Neural progenitor cell (in vitro differentiated cells): ENCODE data around the gene ARL16. TPM values are rescaled to one million over a fixed set of nuclear protein-coding genes. Genes with fewer than 3 reads are reported as not detected.

Source experiments
- DNase-seq: peaks from one replicate; pipeline ENCODE4 v3.0.0-alpha.2; 2016; ENCODE audit warnings: low spot score
- H2AFZ ChIP-seq: fragments of 200-600 bp; sonication (generic); replicated peaks from 2 replicates; pipeline ENCODE4 v1.6.1; 2016; ENCODE audit warnings: antibody characterized with exemption
- H3F3A ChIP-seq: fragments of 200-600 bp; sonication (generic); 2 replicates; pipeline ENCODE4 v1.6.1; 2016; ENCODE audit warnings: antibody characterized with exemption, low read depth
- H3K27ac ChIP-seq: fragments of 200-600 bp; sonication (generic); 2 replicates; pipeline ENCODE4 v1.5.1; 2016; ENCODE audit warnings: mild to moderate bottlenecking
- H3K27me3 ChIP-seq: fragments of 200-600 bp; sonication (generic); 2 replicates; pipeline ENCODE4 v1.6.1; 2016; ENCODE audit warnings: mild to moderate bottlenecking, moderate library complexity
- H3K36me3 ChIP-seq: fragments of 200-600 bp; sonication (generic); 2 replicates; pipeline ENCODE4 v1.5.1; 2016
- H3K4me1 ChIP-seq: fragments of 200-600 bp; sonication (generic); 2 replicates; pipeline ENCODE4 v1.6.1; 2016; ENCODE audit warnings: mixed run types
- H3K4me2 ChIP-seq: fragments of 200-600 bp; sonication (generic); 2 replicates; pipeline ENCODE4 v1.6.1; 2016
- H3K4me3 ChIP-seq: fragments of 200-600 bp; sonication (generic); 2 replicates; pipeline ENCODE4 v1.5.1; 2016
- H3K79me2 ChIP-seq: fragments of 200-600 bp; sonication (generic); 2 replicates; pipeline ENCODE4 v1.6.1; 2016; ENCODE audit warnings: low read depth
- H3K9ac ChIP-seq: fragments of 200-600 bp; sonication (generic); 2 replicates; pipeline ENCODE4 v1.6.1; 2016
- H3K9me3 ChIP-seq: fragments of 200-600 bp; sonication (generic); 2 replicates; pipeline ENCODE4 v1.5.1; 2016; ENCODE audit warnings: low read depth
- H4K20me1 ChIP-seq: fragments of 200-600 bp; sonication (generic); 2 replicates; pipeline ENCODE4 v1.6.1; 2016; ENCODE audit warnings: low read depth
- H3K27ac Mint-ChIP-seq: 3 replicates; pipeline ENCODE4 v1.8.0; 2021; ENCODE audit warnings: mixed read lengths
- H3K27me3 Mint-ChIP-seq: 2 replicates; pipeline ENCODE4 v1.8.0; 2022; ENCODE audit warnings: low read depth, mild to moderate bottlenecking, inconsistent platforms, moderate library complexity, mixed read lengths; ENCODE audit not compliant: insufficient read depth
- H3K36me3 Mint-ChIP-seq: 3 replicates; pipeline ENCODE4 v1.8.0; 2021; ENCODE audit warnings: mixed read lengths
- H3K4me1 Mint-ChIP-seq: 3 replicates; pipeline ENCODE4 v1.8.0; 2021; ENCODE audit warnings: mixed read lengths
- H3K4me3 Mint-ChIP-seq: 3 replicates; pipeline ENCODE4 v1.8.0; 2021; ENCODE audit warnings: mild to moderate bottlenecking, moderate library complexity, mixed read lengths
- H3K9me3 Mint-ChIP-seq: 3 replicates; pipeline ENCODE4 v1.8.0; 2020; ENCODE audit warnings: mixed read lengths
- CTCF ChIP-seq: fragments of 200-600 bp; sonication (generic); IDR thresholded peaks from 2 replicates; pipeline ENCODE4 v1.5.1; 2017; ENCODE audit warnings: antibody characterized with exemption, mild to moderate bottlenecking
- EZH2 ChIP-seq: fragments of 200-600 bp; sonication (generic); IDR thresholded peaks from 2 replicates; pipeline ENCODE4 v1.6.1; 2017; ENCODE audit warnings: antibody characterized with exemption, mild to moderate bottlenecking, moderate library complexity
- EZH2phosphoT487 ChIP-seq: fragments of 200-600 bp; sonication (generic); IDR thresholded peaks from 2 replicates; pipeline ENCODE4 v1.6.1; 2017; ENCODE audit warnings: antibody characterized with exemption
- total RNA-seq: library from RNA; depleted of rRNA; stranded (reverse); fragments of >200 nt; gene quantifications from 2 replicates; pipeline ENCODE4 v1.2.3, GENCODE V29; 2015; ENCODE audit warnings: low replicate concordance

The ARL16 gene
- total RNA-seq, 1 donor from 2014 or later = 31.2 TPM

DNA sequence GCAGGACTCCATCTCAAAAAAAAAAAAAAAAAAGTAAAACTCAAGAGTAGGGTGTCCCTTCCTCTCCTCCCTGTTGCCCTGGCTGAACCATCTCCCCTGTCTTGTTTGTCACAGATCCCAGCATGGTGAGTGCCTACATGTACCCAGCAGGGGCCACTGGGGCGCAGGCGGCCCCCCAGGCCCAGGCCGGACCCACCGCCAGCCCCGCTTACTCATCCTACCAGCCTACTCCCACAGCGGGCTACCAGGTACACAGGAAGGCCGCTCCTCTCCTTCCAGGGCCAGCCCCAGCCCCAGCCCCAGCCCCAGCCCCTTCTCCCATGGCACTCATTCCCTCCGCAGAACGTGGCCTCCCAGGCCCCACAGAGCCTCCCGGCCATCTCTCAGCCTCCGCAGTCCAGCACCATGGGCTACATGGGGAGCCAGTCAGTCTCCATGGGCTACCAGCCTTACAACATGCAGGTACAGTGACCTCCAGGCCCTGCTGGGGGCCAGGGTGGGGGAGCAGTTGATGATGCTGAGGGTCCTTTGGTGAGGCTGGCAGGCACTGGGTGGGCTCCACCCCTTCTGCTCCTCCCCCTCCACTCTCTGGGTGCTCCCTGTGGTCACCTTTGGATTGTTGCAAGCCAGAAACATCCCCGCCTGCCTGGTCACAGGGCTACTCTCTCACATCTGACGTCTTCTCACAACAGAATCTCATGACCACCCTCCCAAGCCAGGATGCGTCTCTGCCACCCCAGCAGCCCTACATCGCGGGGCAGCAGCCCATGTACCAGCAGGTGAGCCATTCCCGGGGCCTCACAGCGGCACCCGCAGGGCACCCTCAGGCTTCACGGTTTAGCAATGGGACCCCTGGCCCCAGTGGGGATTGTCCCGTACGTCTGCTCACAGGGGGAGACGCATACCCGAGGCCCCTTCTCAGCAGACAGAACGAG, 17.0 kb upstream of the ARL16 start:
- peaks cover 7% of the 10 kb centered on the region for H3K27me3 Mint-ChIP-seq
- Histone ChIP-seq H3K4me1 (peaks cover 14% of the 10 kb centered on the region), H3K27me3 (no peaks in the 10 kb centered on the region), H3K36me3 (no peaks in the 10 kb centered on the region), H3K9ac (no peak overlapping the region), H3F3A (peaks cover 16% of the 10 kb centered on the region), H3K4me2 (no peak overlapping the region), H2AFZ (no peak overlapping the region), H4K20me1 (peaks cover 36% of the 10 kb centered on the region), H3K9me3 (no peaks in the 10 kb centered on the region), H3K79me2 (peaks cover 75% of the 10 kb centered on the region), H3K27ac (no peak overlapping the region), H3K4me3 (no peak overlapping the region)
- TF ChIP-seq CTCF (no peak), EZH2phosphoT487 (no peak), EZH2 (no peak)
- DNase-seq = no peak
- H3K9me3 Mint-ChIP-seq = peaks cover 2% of the 10 kb centered on the region
- H3K4me1 Mint-ChIP-seq = peaks cover 23% of the 10 kb centered on the region
- peak overlapping the region; percentile 7 for H3K4me3 Mint-ChIP-seq
- H3K36me3 Mint-ChIP-seq = peaks cover 18% of the 10 kb centered on the region
- H3K27ac Mint-ChIP-seq = no peak overlapping the region

DNA sequence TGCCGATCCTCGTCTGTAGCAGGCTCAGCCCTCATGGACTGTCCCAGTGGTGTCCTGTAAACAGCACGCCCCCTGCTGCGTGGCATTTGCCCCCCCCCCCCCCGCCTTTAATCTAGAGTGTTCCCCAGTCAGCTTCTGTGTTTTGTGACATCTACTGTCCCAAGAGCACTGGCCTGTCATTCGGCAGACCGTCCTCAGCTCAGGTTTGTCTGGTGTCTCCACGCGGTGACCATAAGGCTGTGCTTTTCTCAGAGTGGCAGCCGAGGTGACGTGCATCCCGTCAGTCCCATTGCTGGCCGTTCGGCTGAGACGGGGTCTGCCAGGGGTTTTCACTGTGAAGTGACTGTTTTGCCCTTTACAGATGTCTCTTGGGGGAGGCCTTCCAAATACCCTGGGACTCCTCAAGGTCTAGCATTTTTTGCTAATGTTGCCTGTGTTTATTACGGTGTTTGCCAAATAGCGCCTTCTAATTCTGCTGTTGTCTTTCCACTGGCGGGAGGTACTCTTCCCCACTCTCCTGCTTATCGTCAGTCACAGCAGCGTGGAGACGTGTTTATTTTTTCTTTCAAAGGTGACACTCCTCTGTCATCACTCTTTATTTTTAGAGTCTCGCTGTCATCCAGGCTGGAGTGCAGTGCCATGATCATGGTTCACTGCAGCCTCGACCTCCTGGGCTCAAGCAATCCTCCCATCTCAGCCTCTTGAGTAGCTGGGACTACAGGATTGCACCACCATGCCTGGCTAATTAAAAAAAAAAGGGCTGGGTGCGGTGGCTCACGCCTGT, 13.9 kb upstream of the ARL16 start:
- H3K4me1 Mint-ChIP-seq = peaks cover 11% of the 10 kb centered on the region
- H3K36me3 ChIP-seq = no peaks in the 10 kb centered on the region

More for the DNA sequence above, 13.9 kb upstream of the ARL16 start:
- Histone ChIP-seq H3F3A (peaks cover 5% of the 10 kb centered on the region), H3K79me2 (peaks cover 45% of the 10 kb centered on the region), H3K9me3 (no peaks in the 10 kb centered on the region), H3K4me3 (no peak overlapping the region), H3K27ac (no peak overlapping the region), H4K20me1 (peaks cover 29% of the 10 kb centered on the region), H2AFZ (no peak overlapping the region), H3K4me2 (no peak overlapping the region), H3K27me3 (no peaks in the 10 kb centered on the region), H3K9ac (no peak overlapping the region), H3K4me1 (peaks cover 8% of the 10 kb centered on the region)
- H3K27me3 Mint-ChIP-seq = peaks cover 2% of the 10 kb centered on the region
- no peak for DNase-seq
- H3K36me3 Mint-ChIP-seq = peaks cover 14% of the 10 kb centered on the region
- H3K27ac Mint-ChIP-seq = no peak overlapping the region
- no peak for TF ChIP-seq EZH2
- TF ChIP-seq CTCF = no peak
- no peak for TF ChIP-seq EZH2phosphoT487
- H3K4me3 Mint-ChIP-seq = no peak overlapping the region
- peaks cover 2% of the 10 kb centered on the region for H3K9me3 Mint-ChIP-seq
